H4 (cell line): ENCODE results near the gene DMAP1. TPM values are rescaled to one million over a fixed set of nuclear protein-coding genes. Genes with fewer than 3 reads are reported as not detected.
"Not testable (repeated sequence)": the region's sequence is repeated elsewhere in the genome, so short reads cannot be mapped to it uniquely, and the experiment has no call there.

Source experiments
- DNase-seq: peaks from one replicate; pipeline ENCODE4 v3.0.0-alpha.2; 2015; ENCODE audit warnings: low spot score
- total RNA-seq: library from RNA; depleted of rRNA; stranded (reverse); fragments of >200 nt; shearing (Covaris generic); gene quantifications from 2 replicates; pipeline ENCODE4 v1.2.3, GENCODE V29; 2014; rRNA removed

Gene DMAP1
- 6.3 and 15.3 TPM in 2 replicates for total RNA-seq

GRCh38 chr1:44213222-44214112 lies at the start of gene DMAP1:
Gene DMAP1 (plus strand): TSS chr1:44213471. CDS start chr1:44213754, 283 bp downstream.
- DNase-seq = peak; percentile 81

GRCh38 chr1:44168520-44169098 lies 44.7 kb upstream of the DMAP1 start:
- no peak for DNase-seq

- DNase-seq = no peak
These were observed 42.9 kb upstream of the DMAP1 start for GRCh38 chr1:44170281-44170823.

- no peak for DNase-seq
These were observed 38.6 kb upstream of the DMAP1 start for GRCh38 chr1:44174630-44175029.

- no peak for DNase-seq
These were observed 12.9 kb upstream of the DMAP1 start for GRCh38 chr1:44200336-44200735.

- DNase-seq = not testable (repeated sequence)
These were observed 6.7 kb upstream of the DMAP1 start for GRCh38 chr1:44206545-44206944.

GRCh38 chr1:44208226-44208625 lies 5.0 kb upstream of the DMAP1 start:
- DNase-seq = no peak

GRCh38 chr1:44210595-44210994 lies 2.7 kb upstream of the DMAP1 start:
- no peak for DNase-seq

- DNase-seq = no peak
These were observed 683 bp upstream of the DMAP1 start for GRCh38 chr1:44212355-44213221.

- peak; percentile 63 for DNase-seq
These were observed 4.6 kb downstream of the DMAP1 start for GRCh38 chr1:44217809-44218410.

GRCh38 chr1:44218503-44219300 lies 5.4 kb downstream of the DMAP1 start:
- no peak for DNase-seq

GRCh38 chr1:44219301-44219626 lies 6.0 kb downstream of the DMAP1 start:
- no peak for DNase-seq

GRCh38 chr1:44220001-44220751 lies 6.9 kb downstream of the DMAP1 start:
- DNase-seq = no peak

- no peak for DNase-seq
These were observed 7.5 kb downstream of the DMAP1 start for GRCh38 chr1:44220755-44221154.

GRCh38 chr1:44221769-44222168 lies 8.5 kb downstream of the DMAP1 start:
- no peak for DNase-seq

GRCh38 chr1:44222397-44223186 lies 9.3 kb downstream of the DMAP1 start:
- DNase-seq = no peak

- DNase-seq = no peak
These were observed 9.9 kb downstream of the DMAP1 start for GRCh38 chr1:44223187-44223610.

GRCh38 chr1:44225761-44226160 lies 12.5 kb downstream of the DMAP1 start:
- DNase-seq = no peak

- no peak for DNase-seq
These were observed 13.9 kb downstream of the DMAP1 start for GRCh38 chr1:44227211-44227610.
